ENCODE measurements around the gene ABCB8. TPM values are rescaled to one million over a fixed set of nuclear protein-coding genes. Genes with fewer than 3 reads are reported as not detected.
A peak's percentile ranks its signal among the peaks of the same experiment; 100 is the strongest.
"Not testable (repeated sequence)": the region's sequence is repeated elsewhere in the genome, so short reads cannot be mapped to it uniquely, and the experiment has no call there.

Gene ABCB8
- total RNA-seq, 2 donors from 2014 or later, result 42.6 to 78.3 TPM

DNA sequence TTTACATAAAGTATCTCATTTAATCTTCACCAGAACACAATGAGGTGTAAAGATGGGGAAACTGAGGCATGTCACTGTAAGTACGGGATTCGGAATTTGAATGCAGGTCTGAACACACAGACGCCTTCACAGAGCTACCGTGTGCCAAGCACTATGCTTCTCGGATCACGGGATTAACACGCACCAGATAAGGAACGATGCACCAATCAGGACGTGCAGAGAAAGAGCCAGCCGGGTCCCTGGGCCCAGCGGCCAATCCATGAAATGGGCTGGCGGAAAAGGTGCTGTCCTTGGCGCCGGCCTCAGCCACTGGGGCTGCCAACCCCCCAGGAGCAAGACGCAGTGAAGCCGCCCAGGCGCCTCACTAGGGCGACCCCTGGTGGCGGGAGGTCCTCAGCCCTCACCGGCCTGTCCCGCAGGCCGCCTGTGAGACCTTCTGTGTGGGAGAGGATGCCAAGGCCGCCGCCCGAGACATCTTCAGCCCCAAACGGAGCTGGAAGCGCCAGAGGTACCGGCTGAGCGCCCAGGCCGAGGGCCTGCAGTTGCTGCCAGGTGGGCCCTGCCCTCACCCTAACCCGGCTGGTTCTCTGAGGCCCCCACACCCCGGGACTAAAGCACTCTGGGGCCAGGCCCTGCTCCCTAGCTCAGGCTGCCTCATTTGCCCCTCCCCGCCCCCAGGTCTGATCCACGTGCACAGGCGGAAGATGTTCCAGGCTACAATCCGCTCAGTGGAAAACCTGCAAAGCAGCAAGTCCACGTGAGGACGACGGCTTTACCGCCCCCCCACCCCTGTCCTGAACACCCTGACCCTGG, 19.5 kb upstream of the ABCB8 start:
- H3K9me3 Mint-ChIP-seq, result no peaks in the 10 kb centered on the region
- H3K27ac Mint-ChIP-seq, result peak overlapping the region; percentile 46 to 78
- peaks cover 0 to 6% of the 10 kb centered on the region in 2 donors for H3K36me3 Mint-ChIP-seq
- ATAC-seq, result peak; percentile 76 to 85
- peak; percentile 77 to 92 for DNase-seq (ENCODE audit: low spot score in 2 of 2)

DNA sequence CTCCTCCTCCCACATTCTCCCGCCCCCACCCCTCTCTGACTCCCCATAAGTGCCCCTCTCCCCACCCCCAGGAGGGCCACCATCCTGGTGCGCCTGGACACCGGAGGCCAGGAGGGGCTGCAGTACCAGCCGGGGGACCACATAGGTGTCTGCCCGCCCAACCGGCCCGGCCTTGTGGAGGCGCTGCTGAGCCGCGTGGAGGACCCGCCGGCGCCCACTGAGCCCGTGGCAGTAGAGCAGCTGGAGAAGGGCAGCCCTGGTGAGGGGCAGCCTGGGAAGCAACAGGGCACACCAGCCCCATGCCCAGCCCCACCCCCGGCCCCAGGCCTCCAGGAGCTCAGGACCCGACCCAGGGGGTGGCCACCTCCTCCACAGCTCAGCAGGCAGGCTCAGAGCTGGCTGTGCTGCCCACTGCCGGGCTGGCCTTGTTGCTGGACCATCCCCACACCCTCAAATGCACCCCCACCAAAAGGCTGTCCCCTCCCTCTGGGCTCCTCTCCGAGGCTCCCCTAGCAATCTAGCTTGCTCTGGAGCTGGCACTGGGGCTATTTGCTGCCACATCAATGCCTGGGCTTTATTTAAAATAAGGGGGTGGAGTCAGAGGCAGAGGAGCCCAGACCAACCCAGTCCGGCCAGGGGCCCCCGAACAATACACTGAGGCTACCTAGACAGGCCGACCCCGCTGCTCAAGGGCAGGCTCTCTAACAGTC, 18.8 kb upstream of the ABCB8 start:
- peak overlapping the region in 1 of 2 donors; percentile 78 for H3K27ac Mint-ChIP-seq
- ATAC-seq, result no peak
- H3K9me3 Mint-ChIP-seq, result no peaks in the 10 kb centered on the region
- peaks cover 6% of the 10 kb centered on the region in 2 donors for H3K36me3 Mint-ChIP-seq
- no peak for DNase-seq (ENCODE audit: low spot score in 2 of 2)

GRCh38 chr7:151010037-151010306, 18.3 kb upstream of the ABCB8 start:
- DNase-seq (ENCODE audit: low spot score in 2 of 2) (no peak), ATAC-seq (no peak)

DNA sequence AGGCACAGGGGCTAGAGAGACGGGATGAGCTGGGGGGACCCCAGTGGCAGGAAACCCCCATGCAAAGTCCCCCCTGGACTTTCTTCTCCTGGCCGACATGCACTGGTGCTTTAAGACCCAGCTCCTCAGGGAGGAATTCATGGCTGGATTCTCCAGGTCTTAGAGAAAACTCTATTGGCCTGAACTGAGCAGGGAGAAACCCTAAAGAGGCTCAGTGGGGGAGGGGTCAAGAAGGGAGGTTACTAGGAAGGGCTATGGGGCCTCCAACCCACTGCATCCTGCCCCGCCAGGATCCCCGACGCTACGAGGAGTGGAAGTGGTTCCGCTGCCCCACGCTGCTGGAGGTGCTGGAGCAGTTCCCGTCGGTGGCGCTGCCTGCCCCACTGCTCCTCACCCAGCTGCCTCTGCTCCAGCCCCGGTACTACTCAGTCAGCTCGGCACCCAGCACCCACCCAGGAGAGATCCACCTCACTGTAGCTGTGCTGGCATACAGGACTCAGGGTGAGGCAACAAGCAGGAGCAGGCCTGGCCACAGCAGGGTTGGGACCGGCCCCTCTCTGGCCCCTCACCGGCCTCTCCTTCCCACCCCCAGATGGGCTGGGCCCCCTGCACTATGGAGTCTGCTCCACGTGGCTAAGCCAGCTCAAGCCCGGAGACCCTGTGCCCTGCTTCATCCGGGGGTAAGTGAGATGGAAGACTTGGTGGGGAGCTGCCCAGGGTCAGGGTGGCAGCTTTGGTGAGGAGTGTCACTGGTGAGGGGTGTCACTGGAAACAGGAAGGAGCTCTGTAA, 17.7 kb upstream of the ABCB8 start:
- H3K36me3 Mint-ChIP-seq, result peaks cover 6 to 7% of the 10 kb centered on the region in 2 donors
- ATAC-seq (peak in 1 of 2 donors; percentile 9), DNase-seq (ENCODE audit: low spot score in 2 of 2) (no peak)
- peak overlapping the region; percentile 51 to 87 for H3K27ac Mint-ChIP-seq
- no peaks in the 10 kb centered on the region for H3K9me3 Mint-ChIP-seq

More at GRCh38 chr7:151010037-151010306, 18.3 kb upstream of the ABCB8 start:
- Mint-ChIP-seq H3K9me3 (no peaks in the 10 kb centered on the region), H3K27ac (peak overlapping the region in 1 of 2 donors; percentile 51), H3K36me3 (peaks cover 6 to 7% of the 10 kb centered on the region in 2 donors)

- peaks cover 6 to 7% of the 10 kb centered on the region in 2 donors for H3K36me3 Mint-ChIP-seq
- no peaks in the 10 kb centered on the region for H3K9me3 Mint-ChIP-seq
- H3K27ac Mint-ChIP-seq, result peak overlapping the region in 1 of 2 donors; percentile 51
- ATAC-seq (no peak), DNase-seq (ENCODE audit: low spot score in 2 of 2) (no peak)
These were observed 17.2 kb upstream of the ABCB8 start for GRCh38 chr7:151011097-151011409.

DNA sequence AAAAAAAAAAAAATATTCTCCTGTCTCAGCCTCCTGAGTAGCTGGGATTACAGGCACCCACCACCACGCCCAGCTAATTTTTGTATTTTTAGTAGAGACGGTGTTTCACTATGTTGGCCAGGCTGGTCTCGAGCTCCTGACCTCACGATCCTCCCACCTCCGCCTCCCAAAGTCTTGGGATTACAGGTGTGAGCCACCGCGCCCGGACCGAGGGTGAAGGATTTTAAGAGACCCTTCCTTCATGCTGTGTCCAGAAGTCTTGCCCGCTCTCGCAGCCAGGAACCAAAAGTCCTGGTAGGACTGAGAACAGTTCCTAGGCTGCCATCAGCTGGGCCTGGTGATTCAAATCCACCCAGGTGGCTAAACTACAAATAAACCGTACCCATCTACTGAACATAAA, 16.6 kb upstream of the ABCB8 start:
- peak overlapping the region in 1 of 2 donors; percentile 64 for H3K27ac Mint-ChIP-seq
- not testable (repeated sequence) for DNase-seq (ENCODE audit: low spot score in 2 of 2)

DNA sequence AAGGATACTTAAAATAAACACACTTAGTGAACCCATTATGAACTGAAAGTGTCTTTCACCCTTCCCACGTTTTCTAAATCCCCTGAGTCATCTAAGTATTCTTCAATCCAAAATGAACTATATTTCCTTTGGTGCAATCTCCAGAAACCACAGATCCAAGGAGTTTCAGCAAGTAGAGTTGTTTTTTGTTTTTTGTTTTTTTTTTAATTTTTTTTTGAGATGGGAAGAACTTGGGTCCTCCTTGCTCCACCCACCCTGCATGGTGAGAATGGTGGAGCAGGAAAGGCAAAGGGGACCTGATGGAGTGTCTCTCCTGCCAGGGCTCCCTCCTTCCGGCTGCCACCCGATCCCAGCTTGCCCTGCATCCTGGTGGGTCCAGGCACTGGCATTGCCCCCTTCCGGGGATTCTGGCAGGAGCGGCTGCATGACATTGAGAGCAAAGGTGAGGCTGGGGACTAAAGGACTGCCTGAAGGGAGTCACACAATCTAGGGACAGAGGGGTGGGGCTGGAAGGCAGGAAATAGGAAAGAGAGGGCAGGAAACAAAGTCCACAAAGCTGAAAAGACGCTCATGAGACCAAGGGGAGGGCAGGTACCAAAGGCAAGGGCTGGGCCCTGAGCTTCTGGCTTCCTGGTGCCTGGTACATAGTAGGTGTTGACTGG, 16.1 kb upstream of the ABCB8 start:
- Mint-ChIP-seq H3K27ac (peak overlapping the region; percentile 64 to 81), H3K9me3 (no peaks in the 10 kb centered on the region), H3K36me3 (peaks cover 6 to 7% of the 10 kb centered on the region in 2 donors)
- DNase-seq (ENCODE audit: low spot score in 2 of 2) (no peak), ATAC-seq (no peak)

More for the DNA sequence above, 16.6 kb upstream of the ABCB8 start:
- H3K36me3 Mint-ChIP-seq, ATAC-seq, H3K9me3 Mint-ChIP-seq: not testable (repeated sequence)

DNA sequence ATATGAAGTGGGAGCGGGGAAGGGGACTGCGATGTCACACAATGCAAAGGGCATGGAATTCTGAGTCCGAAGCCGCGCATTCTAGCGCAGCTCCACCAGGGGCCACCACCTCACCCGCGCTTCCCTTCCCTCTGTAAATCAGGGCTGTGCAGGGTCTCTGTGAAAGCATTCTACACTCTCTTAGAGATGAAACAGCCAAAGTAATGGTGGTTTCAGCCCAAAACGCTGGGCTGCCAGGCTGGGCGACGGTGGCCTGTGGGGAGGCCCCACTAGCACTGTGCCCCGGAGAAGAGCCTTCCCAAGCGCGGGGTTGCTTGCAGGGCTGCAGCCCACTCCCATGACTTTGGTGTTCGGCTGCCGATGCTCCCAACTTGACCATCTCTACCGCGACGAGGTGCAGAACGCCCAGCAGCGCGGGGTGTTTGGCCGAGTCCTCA, 15.3 kb upstream of the ABCB8 start:
- Mint-ChIP-seq H3K9me3 (no peaks in the 10 kb centered on the region), H3K36me3 (peaks cover 6 to 7% of the 10 kb centered on the region in 2 donors), H3K27ac (peak overlapping the region; percentile 64 to 81)
- no peak for DNase-seq (ENCODE audit: low spot score in 2 of 2)
- ATAC-seq, result no peak

DNA sequence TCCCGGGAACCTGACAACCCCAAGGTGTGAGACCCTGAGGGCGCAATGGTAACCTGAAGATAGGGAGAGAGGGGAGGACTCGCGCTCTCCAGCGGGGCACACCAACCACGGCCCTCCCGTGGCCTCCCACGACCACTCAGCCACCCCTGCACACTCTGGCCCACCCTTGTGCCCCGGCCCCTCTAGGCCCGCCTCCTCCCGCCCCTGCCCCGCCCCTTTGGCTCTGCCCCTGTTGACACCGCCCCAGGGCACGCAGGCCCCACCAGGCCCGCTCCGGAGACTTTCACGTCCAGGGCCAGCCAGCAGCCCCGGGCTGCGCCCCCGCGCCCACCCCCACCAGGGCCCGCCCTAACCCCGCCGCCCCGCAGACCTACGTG, 14.9 kb upstream of the ABCB8 start:
- H3K27ac Mint-ChIP-seq, result no peak overlapping the region
- no peak for DNase-seq (ENCODE audit: low spot score in 2 of 2)
- peaks cover 7 to 11% of the 10 kb centered on the region in 2 donors for H3K36me3 Mint-ChIP-seq
- ATAC-seq, result no peak
- no peaks in the 10 kb centered on the region for H3K9me3 Mint-ChIP-seq

GRCh38 chr7:151013733-151014497, 14.3 kb upstream of the ABCB8 start:
- Mint-ChIP-seq H3K36me3 (peaks cover 10 to 14% of the 10 kb centered on the region in 2 donors), H3K27ac (peak overlapping the region; percentile 67 to 93), H3K9me3 (no peaks in the 10 kb centered on the region)
- ATAC-seq, result peak; percentile 62 to 63
- DNase-seq (ENCODE audit: low spot score in 2 of 2), result peak; percentile 76 to 82

DNA sequence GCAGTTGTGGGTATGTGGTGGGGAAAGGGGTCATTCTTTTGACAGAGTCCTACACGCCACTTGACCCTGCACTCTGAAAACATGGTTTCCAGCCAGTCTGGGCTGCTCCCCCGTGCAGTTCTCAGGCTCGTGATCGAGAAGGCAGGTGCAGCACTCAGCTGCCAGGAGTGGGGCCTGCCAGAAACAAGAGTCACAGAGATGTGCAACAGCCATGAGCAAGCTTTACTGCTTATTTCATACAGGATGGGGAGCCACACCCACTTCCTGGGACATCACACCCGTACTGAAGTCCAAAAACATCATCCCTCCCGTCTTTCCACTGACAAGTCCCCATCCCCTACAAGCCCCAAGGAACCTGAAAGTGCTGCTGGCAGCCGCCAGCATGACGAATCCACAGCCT, 13.3 kb upstream of the ABCB8 start:
- peak in 1 of 2 donors; percentile 30 for ATAC-seq
- H3K36me3 Mint-ChIP-seq, result peaks cover 10 to 20% of the 10 kb centered on the region in 2 donors
- DNase-seq (ENCODE audit: low spot score in 2 of 2), result no peak
- peak overlapping the region in 1 of 2 donors; percentile 67 for H3K27ac Mint-ChIP-seq
- H3K9me3 Mint-ChIP-seq, result no peaks in the 10 kb centered on the region

DNA sequence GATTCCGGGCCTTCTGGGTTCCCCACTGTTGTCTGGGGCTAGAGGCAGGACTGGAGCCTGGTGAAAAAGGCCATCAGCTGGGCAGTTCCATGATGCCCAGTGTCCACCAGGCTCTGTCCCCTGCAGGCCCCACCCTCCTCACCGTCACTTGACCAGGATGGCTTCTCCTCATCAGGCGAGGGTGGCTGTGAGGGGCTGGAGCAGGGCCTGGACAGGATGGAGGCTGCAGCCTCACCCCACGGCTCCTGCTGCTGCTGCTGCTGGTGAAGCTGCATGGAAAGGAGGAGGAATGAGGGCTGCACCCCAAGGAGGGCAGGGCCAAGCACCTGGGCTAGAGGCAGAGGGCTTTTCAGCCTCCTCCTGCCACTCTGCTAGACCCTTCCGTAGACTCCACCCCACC, 12.3 kb upstream of the ABCB8 start:
- peaks cover 10 to 20% of the 10 kb centered on the region in 2 donors for H3K36me3 Mint-ChIP-seq
- peak overlapping the region in 1 of 2 donors; percentile 67 for H3K27ac Mint-ChIP-seq
- no peak for DNase-seq (ENCODE audit: low spot score in 2 of 2)
- no peak for ATAC-seq
- H3K9me3 Mint-ChIP-seq, result no peaks in the 10 kb centered on the region

DNA sequence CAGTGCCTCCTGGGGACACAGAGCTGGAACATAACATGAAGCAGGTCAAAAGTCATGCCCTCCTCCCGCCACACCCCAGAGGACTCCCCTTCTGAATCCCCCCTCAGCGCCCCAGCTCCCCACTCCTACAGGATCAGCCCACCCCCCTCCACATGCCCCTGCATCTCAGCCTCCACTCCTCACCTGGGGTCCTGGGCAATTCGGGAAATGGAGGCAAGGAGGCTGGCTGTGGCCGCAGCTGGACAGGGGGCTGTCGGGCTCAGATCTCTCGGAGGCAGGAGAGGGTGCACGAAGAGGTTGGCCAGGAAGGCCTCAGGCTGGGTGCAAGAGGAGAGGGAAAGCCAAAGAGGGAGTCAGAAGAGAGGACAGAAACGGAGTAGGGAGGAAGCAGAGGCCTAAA, 11.7 kb upstream of the ABCB8 start:
- H3K36me3 Mint-ChIP-seq, result peaks cover 10 to 20% of the 10 kb centered on the region in 2 donors
- DNase-seq (ENCODE audit: low spot score in 2 of 2) (no peak), ATAC-seq (no peak)
- no peaks in the 10 kb centered on the region for H3K9me3 Mint-ChIP-seq
- no peak overlapping the region for H3K27ac Mint-ChIP-seq

DNA sequence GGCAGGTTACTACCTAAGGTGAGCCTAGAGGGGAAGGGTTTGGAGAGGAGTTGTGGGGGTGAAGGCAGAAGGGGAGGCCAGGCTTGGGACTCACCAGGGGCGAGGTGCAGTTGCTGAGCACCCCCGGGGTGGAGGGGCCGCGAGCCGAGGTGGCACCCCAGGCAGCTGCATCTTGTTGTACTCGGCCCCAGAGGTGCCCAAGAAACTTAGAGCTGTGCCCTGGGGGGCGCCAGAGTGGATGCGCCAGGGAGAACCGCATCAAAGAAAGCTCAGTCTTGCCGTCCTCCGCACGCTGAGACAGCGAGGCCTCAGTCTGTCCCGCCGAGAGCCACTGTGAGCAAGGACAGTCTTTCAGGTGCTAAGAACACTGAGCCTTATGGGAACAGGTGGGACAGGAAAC, 11.3 kb upstream of the ABCB8 start:
- peaks cover 10 to 20% of the 10 kb centered on the region in 2 donors for H3K36me3 Mint-ChIP-seq
- DNase-seq (ENCODE audit: low spot score in 2 of 2) (no peak), ATAC-seq (no peak)
- H3K27ac Mint-ChIP-seq, result no peak overlapping the region
- H3K9me3 Mint-ChIP-seq, result no peaks in the 10 kb centered on the region

DNA sequence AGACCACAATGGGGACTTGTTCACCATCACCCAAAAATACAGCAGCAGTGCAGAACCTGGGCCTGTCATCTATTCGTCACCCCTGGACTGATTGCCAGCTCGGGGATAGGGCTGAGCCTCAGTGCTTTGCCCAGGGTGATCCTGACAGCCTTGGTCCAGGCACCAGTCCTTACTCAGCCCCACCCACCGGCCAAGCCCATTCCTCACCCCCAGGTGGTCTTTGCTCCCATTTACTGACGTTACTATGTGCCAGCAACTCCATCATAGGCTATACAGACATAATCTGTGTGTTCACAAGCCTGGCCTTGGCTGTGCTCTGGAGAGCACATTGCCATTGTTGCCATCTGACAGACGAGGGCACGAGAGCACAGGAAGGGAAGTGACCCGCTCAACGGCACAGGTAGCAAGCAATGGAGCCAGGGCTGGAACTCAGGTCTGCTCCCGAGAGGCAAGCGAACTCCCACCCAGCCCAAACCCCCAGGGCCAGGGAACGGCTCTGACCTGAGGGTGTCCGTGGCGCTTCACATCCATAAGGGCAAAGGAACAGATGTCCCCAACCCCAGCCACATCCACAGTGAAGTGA, 10.8 kb upstream of the ABCB8 start:
- DNase-seq (ENCODE audit: low spot score in 2 of 2) (no peak), ATAC-seq (no peak)
- peaks cover 9 to 20% of the 10 kb centered on the region in 2 donors for H3K36me3 Mint-ChIP-seq
- no peaks in the 10 kb centered on the region for H3K9me3 Mint-ChIP-seq
- H3K27ac Mint-ChIP-seq, result peak overlapping the region; percentile 9 to 76
